ENCODE data around the gene RGL1.

RGL1 gene

GRCh38 chr1:183967914-183968313 is 163.0 kb downstream of the RGL1 start:
- peak; percentile 40 for DNase-seq

- DNase-seq: no peak
These were observed 163.5 kb downstream of the RGL1 start for GRCh38 chr1:183968386-183968785.

GRCh38 chr1:183970516-183971300 is 165.8 kb downstream of the RGL1 start:
- DNase-seq: no peak

GRCh38 chr1:183975651-183976050 is 170.7 kb downstream of the RGL1 start:
- DNase-seq: no peak

GRCh38 chr1:183977717-183978116 is 172.8 kb downstream of the RGL1 start:
- no peak for DNase-seq
